ENCODE measurements around the gene WIPF1.

GRCh38 chr2:174552880-174553279 is 44.7 kb downstream of the WIPF1 start:
- TF ChIP-seq CTCF (IDR thresholded peaks at IDR 0.05; ENCODE audit: low read depth, low read length) (no peak), EZH2phosphoT487 (IDR thresholded peaks at IDR 0.05; ENCODE audit: low read depth) (no peak)

Data from OCI-LY3 (cell line).